Lower leg skin (tissue), 4 donors: Measurements from ENCODE around the gene LPIN1. TPM values are rescaled to one million over a fixed set of nuclear protein-coding genes. Genes with fewer than 3 reads are reported as not detected.
A peak's percentile ranks its signal among the peaks of the same experiment; 100 is the strongest.

ENCODE experiments used
- DNase-seq, 2 donors: peaks; one replicate each; pipeline ENCODE4 v3.0.0-alpha.2; 2019; ENCODE audit warnings: low spot score in 2 of 2
- H3K4me3 ChIP-seq: fragments of 200-600 bp; sonication (generic); 2 replicates; pipeline ENCODE4 v1.5.1; 2017; ENCODE audit warnings: mild to moderate bottlenecking, low read depth; ENCODE audit not compliant: poor library complexity, severe bottlenecking
- POLR2A ChIP-seq, 2 donors: fragments of 450-650 bp; IDR thresholded peaks; one replicate each; pipeline ENCODE4 v1.6.1; 2016 to 2017; ENCODE audit warnings: antibody characterized with exemption in 2 of 2, mild to moderate bottlenecking in 1 of 2, moderate library complexity in 1 of 2
- WGBS, 2 donors: methylation state at CpG; one replicate each; pipeline ENCODE4 v1.1.5; 2018; 5-methylcytosine and 5-hydroxymethylcytosine counted together
- intact Hi-C: fragments of 100-400 bp; cut with DNase I; formaldehyde crosslinking; loops from one replicate; pipeline ENCODE4 v1.15.0; 2023; ENCODE audit warnings: low total_unique reads
- total RNA-seq, 4 donors: library from RNA; depleted of rRNA; stranded (reverse); fragments of >200 nt; gene quantifications; one replicate each; pipeline ENCODE4 v1.1.0, GENCODE V29; 2016
- TF ChIP-seq, protein P1 (sequence below), 3 donors: fragments of 450-650 bp; IDR thresholded peaks; one replicate each; pipeline ENCODE4 v1.5.1; 2016; ENCODE audit warnings: antibody characterized with exemption in 3 of 3, mild to moderate bottlenecking in 3 of 3, moderate library complexity in 2 of 3

The LPIN1 gene
- total RNA-seq, 4 donors from 2014 or later: 15.6 to 45.8 (median 35.0) TPM

GRCh38 chr2:11865378-11865777, 118.9 kb downstream of the LPIN1 start:
- TF ChIP-seq POLR2A (IDR thresholded peaks at IDR 0.05): no peak
- TF ChIP-seq, protein P1, sequence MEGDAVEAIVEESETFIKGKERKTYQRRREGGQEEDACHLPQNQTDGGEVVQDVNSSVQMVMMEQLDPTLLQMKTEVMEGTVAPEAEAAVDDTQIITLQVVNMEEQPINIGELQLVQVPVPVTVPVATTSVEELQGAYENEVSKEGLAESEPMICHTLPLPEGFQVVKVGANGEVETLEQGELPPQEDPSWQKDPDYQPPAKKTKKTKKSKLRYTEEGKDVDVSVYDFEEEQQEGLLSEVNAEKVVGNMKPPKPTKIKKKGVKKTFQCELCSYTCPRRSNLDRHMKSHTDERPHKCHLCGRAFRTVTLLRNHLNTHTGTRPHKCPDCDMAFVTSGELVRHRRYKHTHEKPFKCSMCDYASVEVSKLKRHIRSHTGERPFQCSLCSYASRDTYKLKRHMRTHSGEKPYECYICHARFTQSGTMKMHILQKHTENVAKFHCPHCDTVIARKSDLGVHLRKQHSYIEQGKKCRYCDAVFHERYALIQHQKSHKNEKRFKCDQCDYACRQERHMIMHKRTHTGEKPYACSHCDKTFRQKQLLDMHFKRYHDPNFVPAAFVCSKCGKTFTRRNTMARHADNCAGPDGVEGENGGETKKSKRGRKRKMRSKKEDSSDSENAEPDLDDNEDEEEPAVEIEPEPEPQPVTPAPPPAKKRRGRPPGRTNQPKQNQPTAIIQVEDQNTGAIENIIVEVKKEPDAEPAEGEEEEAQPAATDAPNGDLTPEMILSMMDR (IDR thresholded peaks at IDR 0.05): no peak
- 90 to 91% methylated on average over 8 of the region's 8 CpGs for WGBS, 2 donors
- no peak overlapping the region for H3K4me3 ChIP-seq
- intact Hi-C loops: no loop called here
- DNase-seq: no peak

DNA sequence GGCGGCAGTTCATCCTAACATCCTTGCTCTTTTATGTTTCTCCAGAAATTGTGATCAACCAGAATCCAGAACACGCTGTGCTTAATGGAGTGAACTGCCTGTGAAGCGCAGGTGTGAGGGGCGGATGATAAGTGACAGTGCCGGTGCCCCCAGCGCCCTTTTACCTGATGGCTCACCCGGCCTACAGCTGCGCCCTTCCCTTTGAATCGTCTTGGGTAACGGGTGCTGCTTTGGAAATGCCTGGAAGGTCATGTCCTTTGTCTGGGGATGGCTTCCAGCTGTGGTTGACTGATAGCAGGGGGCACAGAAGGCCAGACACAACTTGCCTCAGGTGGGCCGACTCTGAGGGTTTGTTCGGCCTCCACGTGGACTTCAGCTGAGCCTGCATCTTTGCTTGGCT, 119.4 kb downstream of the LPIN1 start:
- TF ChIP-seq POLR2A (IDR thresholded peaks at IDR 0.05): no peak
- TF ChIP-seq, protein P1 (IDR thresholded peaks at IDR 0.05): no peak
- 95 to 96% methylated on average over 13 of the region's 13 CpGs for WGBS, 2 donors
- no peak overlapping the region for H3K4me3 ChIP-seq
- DNase-seq: no peak
- intact Hi-C loops: no loop called here

- DNase-seq: no peak
- 75 to 80% methylated on average over 12 of the region's 12 CpGs for WGBS, 2 donors
- intact Hi-C loops: no loop called here
- no peak overlapping the region for H3K4me3 ChIP-seq
- TF ChIP-seq, protein P1 (IDR thresholded peaks at IDR 0.05): no peak
- no peak for TF ChIP-seq POLR2A (IDR thresholded peaks at IDR 0.05)
Measured at GRCh38 chr2:11866358-11867335, 120.2 kb downstream of the LPIN1 start.

DNA sequence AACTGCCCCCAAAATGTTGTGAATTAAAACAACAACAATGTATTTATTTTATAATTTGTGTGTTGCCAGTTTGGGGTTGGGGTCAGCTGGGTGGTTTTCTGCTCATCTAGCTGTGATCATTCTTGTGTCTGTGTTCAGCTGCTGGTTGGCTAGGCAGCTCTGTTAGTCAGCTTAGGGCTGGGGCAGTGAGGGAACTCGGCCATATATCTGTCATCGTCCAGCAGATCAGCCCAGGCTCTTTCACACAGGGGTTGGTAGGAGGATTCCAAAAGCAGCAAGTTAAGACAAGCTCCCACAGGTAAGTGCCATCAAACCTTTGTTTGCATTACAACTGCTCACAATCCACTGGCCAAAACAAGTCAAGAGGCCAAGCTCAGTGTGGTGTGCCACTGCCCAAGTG, 121.5 kb downstream of the LPIN1 start:
- WGBS, 2 donors: 46 to 53% methylated on average over 2 of the region's 2 CpGs
- TF ChIP-seq POLR2A (IDR thresholded peaks at IDR 0.05): no peak
- TF ChIP-seq, protein P1 (IDR thresholded peaks at IDR 0.05): no peak
- peak in 1 of 2 donors; percentile 8 for DNase-seq
- intact Hi-C loops: no loop called here
- H3K4me3 ChIP-seq: no peak overlapping the region

DNA sequence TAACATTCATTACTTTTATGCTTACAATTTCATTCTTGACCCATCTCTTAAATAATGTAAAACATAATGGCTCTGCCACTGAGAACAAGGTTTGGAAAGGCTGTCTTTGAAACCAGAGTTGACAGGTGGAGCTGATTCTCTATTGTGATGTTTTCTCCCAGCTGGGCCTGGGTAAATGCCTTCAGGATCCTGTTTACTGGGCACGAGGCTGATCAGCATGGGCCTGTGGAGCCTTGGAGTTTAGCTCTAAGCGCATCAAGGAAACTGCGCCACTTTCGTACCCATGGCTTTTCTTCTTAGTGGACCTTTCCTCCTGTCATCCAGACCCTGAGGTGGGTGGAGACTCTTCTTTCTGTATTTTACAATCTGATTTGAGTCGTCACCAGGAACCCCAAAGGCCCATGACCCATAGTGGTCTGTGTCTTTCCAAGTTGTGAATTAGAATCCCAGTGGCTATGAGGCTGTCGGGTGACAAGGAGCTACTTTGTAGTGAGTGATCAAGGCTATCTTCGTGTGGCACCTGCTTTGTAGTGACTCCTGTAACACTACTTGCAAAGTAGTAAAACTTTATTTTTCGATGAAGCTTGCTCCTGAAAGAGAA, 123.1 kb downstream of the LPIN1 start:
- intact Hi-C loops: no loop called here
- 94 to 95% methylated on average over 8 of the region's 8 CpGs for WGBS, 2 donors
- no peak overlapping the region for H3K4me3 ChIP-seq
- peak; percentile 2 to 34 for DNase-seq
- TF ChIP-seq, protein P1 (IDR thresholded peaks at IDR 0.05): no peak
- TF ChIP-seq POLR2A (IDR thresholded peaks at IDR 0.05): no peak
